ENCODE measurements around the gene MME.

- TF ChIP-seq, protein P1, sequence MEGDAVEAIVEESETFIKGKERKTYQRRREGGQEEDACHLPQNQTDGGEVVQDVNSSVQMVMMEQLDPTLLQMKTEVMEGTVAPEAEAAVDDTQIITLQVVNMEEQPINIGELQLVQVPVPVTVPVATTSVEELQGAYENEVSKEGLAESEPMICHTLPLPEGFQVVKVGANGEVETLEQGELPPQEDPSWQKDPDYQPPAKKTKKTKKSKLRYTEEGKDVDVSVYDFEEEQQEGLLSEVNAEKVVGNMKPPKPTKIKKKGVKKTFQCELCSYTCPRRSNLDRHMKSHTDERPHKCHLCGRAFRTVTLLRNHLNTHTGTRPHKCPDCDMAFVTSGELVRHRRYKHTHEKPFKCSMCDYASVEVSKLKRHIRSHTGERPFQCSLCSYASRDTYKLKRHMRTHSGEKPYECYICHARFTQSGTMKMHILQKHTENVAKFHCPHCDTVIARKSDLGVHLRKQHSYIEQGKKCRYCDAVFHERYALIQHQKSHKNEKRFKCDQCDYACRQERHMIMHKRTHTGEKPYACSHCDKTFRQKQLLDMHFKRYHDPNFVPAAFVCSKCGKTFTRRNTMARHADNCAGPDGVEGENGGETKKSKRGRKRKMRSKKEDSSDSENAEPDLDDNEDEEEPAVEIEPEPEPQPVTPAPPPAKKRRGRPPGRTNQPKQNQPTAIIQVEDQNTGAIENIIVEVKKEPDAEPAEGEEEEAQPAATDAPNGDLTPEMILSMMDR (IDR thresholded peaks at IDR 0.05): no peak
- TF ChIP-seq CDX4 (CRISPR knock-in tag; IDR thresholded peaks at IDR 0.05; ENCODE audit: borderline replicate concordance): no peak
- TF ChIP-seq, protein P2, sequence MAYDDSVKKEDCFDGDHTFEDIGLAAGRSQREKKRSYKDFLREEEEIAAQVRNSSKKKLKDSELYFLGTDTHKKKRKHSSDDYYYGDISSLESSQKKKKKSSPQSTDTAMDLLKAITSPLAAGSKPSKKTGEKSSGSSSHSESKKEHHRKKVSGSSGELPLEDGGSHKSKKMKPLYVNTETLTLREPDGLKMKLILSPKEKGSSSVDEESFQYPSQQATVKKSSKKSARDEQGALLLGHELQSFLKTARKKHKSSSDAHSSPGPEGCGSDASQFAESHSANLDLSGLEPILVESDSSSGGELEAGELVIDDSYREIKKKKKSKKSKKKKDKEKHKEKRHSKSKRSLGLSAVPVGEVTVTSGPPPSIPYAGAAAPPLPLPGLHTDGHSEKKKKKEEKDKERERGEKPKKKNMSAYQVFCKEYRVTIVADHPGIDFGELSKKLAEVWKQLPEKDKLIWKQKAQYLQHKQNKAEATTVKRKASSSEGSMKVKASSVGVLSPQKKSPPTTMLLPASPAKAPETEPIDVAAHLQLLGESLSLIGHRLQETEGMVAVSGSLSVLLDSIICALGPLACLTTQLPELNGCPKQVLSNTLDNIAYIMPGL (CRISPR knock-in tag; IDR thresholded peaks at IDR 0.05): no peak
- no peak for TF ChIP-seq MXD4 (CRISPR knock-in tag; IDR thresholded peaks at IDR 0.05; ENCODE audit: borderline replicate concordance)
- no peak for TF ChIP-seq SMAD4 (CRISPR knock-in tag; IDR thresholded peaks at IDR 0.05)
- TF ChIP-seq CREB1 (CRISPR knock-in tag; IDR thresholded peaks at IDR 0.05): no peak
- TF ChIP-seq ARID4B (CRISPR knock-in tag; IDR thresholded peaks at IDR 0.05; ENCODE audit: borderline replicate concordance): no peak
- TF ChIP-seq ETV6 (CRISPR knock-in tag; IDR thresholded peaks at IDR 0.05): no peak
Measured at GRCh38 chr3:155101398-155101797, 21.3 kb downstream of the MME start.

Measured in WTC11 (cell line).